Trophoblast cell (in vitro differentiated cells and primary cell): ENCODE data around the gene ZNF100.
"Not testable (repeated sequence)": the region's sequence is repeated elsewhere in the genome, so short reads cannot be mapped to it uniquely, and the experiment has no call there.

Source experiments
- DNase-seq, 2 donors: peaks; one replicate each; pipeline ENCODE4 v3.0.0-alpha.2; 2016
- H2AFZ ChIP-seq: 2 replicates; pipeline ENCODE4 v1.6.1; 2013; ENCODE audit warnings: low read length, moderate library complexity, mild to moderate bottlenecking; ENCODE audit not compliant: insufficient read depth, poor library complexity
- H2AK5ac ChIP-seq: 2 replicates; pipeline ENCODE4 v1.6.1; 2013; ENCODE audit warnings: mild to moderate bottlenecking, low read length
- H2BK120ac ChIP-seq: 2 replicates; pipeline ENCODE4 v1.6.1; 2013; ENCODE audit warnings: low read length, mild to moderate bottlenecking, moderate library complexity; ENCODE audit not compliant: insufficient read depth, poor library complexity
- H2BK12ac ChIP-seq: 2 replicates; pipeline ENCODE4 v1.6.1; 2013; ENCODE audit warnings: mild to moderate bottlenecking, low read length, moderate library complexity
- H2BK5ac ChIP-seq: 2 replicates; pipeline ENCODE4 v1.6.1; 2013; ENCODE audit warnings: low read length, low read depth, moderate library complexity, mild to moderate bottlenecking; ENCODE audit not compliant: poor library complexity
- H3K14ac ChIP-seq: 2 replicates; pipeline ENCODE4 v1.6.1; 2013; ENCODE audit warnings: mild to moderate bottlenecking, low read length
- H3K18ac ChIP-seq: 2 replicates; pipeline ENCODE4 v1.6.1; 2013; ENCODE audit warnings: mild to moderate bottlenecking, low read length
- H3K23ac ChIP-seq: 2 replicates; pipeline ENCODE4 v1.6.1; 2013; ENCODE audit warnings: low read length
- H3K27ac ChIP-seq: 2 replicates; pipeline ENCODE4 v1.5.1; 2013; ENCODE audit warnings: low read depth, mild to moderate bottlenecking, inconsistent platforms, low read length, moderate library complexity
- H3K27me3 ChIP-seq: 2 replicates; pipeline ENCODE4 v1.6.1; 2013; ENCODE audit warnings: inconsistent platforms, mild to moderate bottlenecking, low read length, moderate library complexity; ENCODE audit not compliant: insufficient read depth
- H3K36me3 ChIP-seq, 2 experiments: 1 replicate in 1 of 2; 2 replicates in 1 of 2; pipeline ENCODE4 v1.6.1; 2013; ENCODE audit warnings: low read length in 2 of 2, mild to moderate bottlenecking in 2 of 2, moderate library complexity in 1 of 2; ENCODE audit not compliant: insufficient read depth in 2 of 2, control insufficient read depth in 1 of 2
- H3K4ac ChIP-seq: 2 replicates; pipeline ENCODE4 v1.6.1; 2013; ENCODE audit warnings: low read depth, mild to moderate bottlenecking, low read length, moderate library complexity
- H3K4me1 ChIP-seq, 2 experiments: 1 replicate in 1 of 2; 2 replicates in 1 of 2; pipeline ENCODE4 v1.6.1; 2013; ENCODE audit warnings: low read length in 2 of 2, mild to moderate bottlenecking in 2 of 2, moderate library complexity in 1 of 2; ENCODE audit not compliant: insufficient read depth in 2 of 2, control insufficient read depth in 1 of 2
- H3K4me2 ChIP-seq: 2 replicates; pipeline ENCODE4 v1.6.1; 2013; ENCODE audit warnings: inconsistent platforms, mild to moderate bottlenecking, low read length, moderate library complexity
- H3K4me3 ChIP-seq: 2 replicates; pipeline ENCODE4 v1.5.1; 2013; ENCODE audit warnings: mild to moderate bottlenecking, low read depth, low read length, inconsistent platforms
- H3K79me1 ChIP-seq: one replicate; pipeline ENCODE4 v1.6.1; 2013; ENCODE audit warnings: low read length
- H3K79me2 ChIP-seq: 2 replicates; pipeline ENCODE4 v1.6.1; 2013; ENCODE audit warnings: low read length, mild to moderate bottlenecking; ENCODE audit not compliant: control insufficient read depth, insufficient read depth, poor library complexity
- H3K9ac ChIP-seq: 2 replicates; pipeline ENCODE4 v1.6.1; 2013; ENCODE audit warnings: mild to moderate bottlenecking, low read length
- H3K9me3 ChIP-seq: 2 replicates; pipeline ENCODE4 v1.6.1; 2013; ENCODE audit warnings: low read depth, mild to moderate bottlenecking, control low read depth, inconsistent platforms, low read length; ENCODE audit not compliant: insufficient read depth
- H4K12ac ChIP-seq: 2 replicates; pipeline ENCODE4 v1.6.1; 2013; ENCODE audit warnings: low read depth, mild to moderate bottlenecking, low read length, moderate library complexity
- H4K8ac ChIP-seq: 2 replicates; pipeline ENCODE4 v1.6.1; 2013; ENCODE audit warnings: low read depth, mild to moderate bottlenecking, low read length, moderate library complexity
- H4K91ac ChIP-seq: one replicate; pipeline ENCODE4 v1.6.1; 2013; ENCODE audit warnings: low read depth, mild to moderate bottlenecking, low read length, moderate library complexity
- WGBS: extraction: QIAGEN DNeasy Blood & Tissue Kit; methylation state at CpG from one replicate; pipeline ENCODE4 v1.1.7; 2013; ENCODE audit warnings: missing lambda C conversion rate; ENCODE audit not compliant: insufficient read length, insufficient coverage; ENCODE audit errors: extremely low coverage; 5-methylcytosine and 5-hydroxymethylcytosine counted together

Gene ZNF100

DNA sequence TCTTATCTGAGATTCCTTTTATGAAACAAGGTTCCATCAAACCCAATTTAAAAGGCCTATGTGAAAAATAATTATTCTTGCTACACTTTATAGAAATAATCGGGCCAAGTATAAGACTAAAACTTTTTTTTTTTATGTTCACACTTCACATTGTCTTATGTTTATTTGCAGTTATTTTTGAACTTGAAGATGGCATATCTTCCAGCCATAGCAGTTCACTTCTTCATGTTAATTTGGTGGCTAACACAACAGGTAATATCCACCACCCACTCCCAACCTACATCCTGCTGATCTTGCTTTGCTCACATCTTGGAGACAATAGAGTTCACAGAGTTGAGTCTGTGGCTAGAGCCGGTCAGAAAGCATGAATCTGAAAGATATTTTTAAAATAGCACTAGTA, 5.8 kb downstream of the ZNF100 start:
- not testable (repeated sequence) for DNase-seq, H2BK120ac ChIP-seq, H4K8ac ChIP-seq, H4K91ac ChIP-seq, H3K27ac ChIP-seq, H3K27me3 ChIP-seq, H3K79me2 ChIP-seq, H2BK12ac ChIP-seq, H3K4me3 ChIP-seq, H3K4ac ChIP-seq, H4K12ac ChIP-seq, H3K18ac ChIP-seq, H2AK5ac ChIP-seq, H3K23ac ChIP-seq, H3K9me3 ChIP-seq, H3K4me2 ChIP-seq, H3K79me1 ChIP-seq, H3K14ac ChIP-seq, H3K4me1 ChIP-seq, H2AFZ ChIP-seq, H2BK5ac ChIP-seq, H3K9ac ChIP-seq
- WGBS: no CpG with 5 or more reads among the region's 2 CpGs
- H3K36me3 ChIP-seq: peaks cover 28 to 42% of the 10 kb centered on the region in 2 experiments

DNA sequence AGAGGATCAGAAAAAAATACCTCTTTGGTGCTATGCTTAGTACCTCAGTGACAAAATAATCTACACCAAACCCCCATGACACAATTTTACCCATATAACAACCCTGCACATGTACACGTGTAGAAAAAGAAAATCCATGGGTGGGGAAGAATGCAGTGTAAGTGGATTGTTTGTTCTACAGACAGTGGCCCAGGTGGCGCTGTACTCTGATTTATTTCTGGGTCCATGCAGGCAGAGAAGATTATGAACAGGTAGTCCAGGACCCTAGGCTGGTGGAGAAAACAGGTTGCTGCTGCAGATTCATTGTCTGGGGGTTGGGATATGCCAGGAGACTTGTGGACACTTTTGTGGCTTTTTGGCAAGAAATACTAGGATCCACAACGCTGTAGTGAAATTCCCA, 9.1 kb downstream of the ZNF100 start:
- no peak overlapping the region for H3K27ac ChIP-seq
- no peak overlapping the region for H4K12ac ChIP-seq
- no peaks in the 10 kb centered on the region for H3K27me3 ChIP-seq
- WGBS: no CpG with 5 or more reads among the region's 3 CpGs
- H3K4me3 ChIP-seq: no peak overlapping the region
- H3K36me3 ChIP-seq: peaks cover 21 to 38% of the 10 kb centered on the region in 2 experiments
- H3K14ac ChIP-seq: no peak overlapping the region
- H3K9ac ChIP-seq: no peak overlapping the region
- no peak for DNase-seq
- no peak overlapping the region for H3K4me2 ChIP-seq
- H2BK12ac ChIP-seq: no peak overlapping the region
- no peak overlapping the region for H2AFZ ChIP-seq
- no peak overlapping the region for H3K23ac ChIP-seq
- no peak overlapping the region for H4K8ac ChIP-seq
- no peak overlapping the region for H2BK5ac ChIP-seq
- no peaks in the 10 kb centered on the region for H3K79me2 ChIP-seq
- H2AK5ac ChIP-seq: no peak overlapping the region
- no peaks in the 10 kb centered on the region for H3K79me1 ChIP-seq
- no peaks in the 10 kb centered on the region for H3K9me3 ChIP-seq
- H4K91ac ChIP-seq: no peak overlapping the region
- H3K18ac ChIP-seq: no peak overlapping the region
- H2BK120ac ChIP-seq: no peak overlapping the region
- H3K4me1 ChIP-seq: no peaks in the 10 kb centered on the region
- no peak overlapping the region for H3K4ac ChIP-seq

- H3K27me3 ChIP-seq, H3K4me2 ChIP-seq, H4K8ac ChIP-seq, DNase-seq, H2BK5ac ChIP-seq, H3K4me1 ChIP-seq, H3K18ac ChIP-seq, H3K9me3 ChIP-seq, H3K14ac ChIP-seq, H2AFZ ChIP-seq, H3K4me3 ChIP-seq, H4K12ac ChIP-seq, H3K4ac ChIP-seq, H2BK12ac ChIP-seq, H3K79me1 ChIP-seq, H3K23ac ChIP-seq, H3K9ac ChIP-seq, H2AK5ac ChIP-seq, H2BK120ac ChIP-seq, H3K79me2 ChIP-seq, H3K27ac ChIP-seq, H4K91ac ChIP-seq: not testable (repeated sequence)
- peaks cover 23 to 36% of the 10 kb centered on the region in 2 experiments for H3K36me3 ChIP-seq
Measured at GRCh38 chr19:21755555-21755954, 11.8 kb downstream of the ZNF100 start.

DNA sequence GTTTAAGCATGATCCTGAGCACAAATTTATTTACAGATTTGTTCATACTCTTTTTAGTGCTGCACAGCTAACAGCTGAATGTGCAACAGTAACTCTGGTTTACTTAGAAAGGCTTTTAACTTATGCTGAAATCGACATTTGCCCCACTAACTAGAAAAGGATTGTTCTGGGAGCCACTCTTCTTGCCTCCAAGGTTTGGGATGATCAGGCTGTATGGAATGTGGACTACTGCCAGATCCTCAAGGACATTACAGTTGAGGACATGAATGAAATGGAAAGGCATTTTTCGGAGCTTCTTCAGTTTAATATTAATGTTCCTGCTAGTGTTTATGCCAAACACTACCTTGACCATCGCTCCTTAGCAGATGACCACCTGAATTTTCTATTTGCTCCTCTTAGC, 16.0 kb downstream of the ZNF100 start:
- Histone ChIP-seq H3K23ac (no peak overlapping the region), H3K4me2 (no peak overlapping the region), H3K4me1 (peaks cover 14 to 22% of the 10 kb centered on the region in 2 experiments), H2AFZ (no peak overlapping the region), H3K18ac (no peak overlapping the region), H3K27ac (peak overlapping the region; percentile 81), H3K36me3 (peaks cover 14% of the 10 kb centered on the region in 2 experiments), H2BK5ac (no peak overlapping the region), H4K8ac (no peak overlapping the region), H2AK5ac (no peak overlapping the region), H3K4ac (no peak overlapping the region), H2BK120ac (no peak overlapping the region), H3K9ac (no peak overlapping the region), H3K9me3 (no peaks in the 10 kb centered on the region), H3K79me2 (peaks cover 5% of the 10 kb centered on the region), H4K12ac (no peak overlapping the region), H2BK12ac (no peak overlapping the region), H4K91ac (no peak overlapping the region), H3K79me1 (peaks cover 7% of the 10 kb centered on the region), H3K27me3 (no peaks in the 10 kb centered on the region), H3K4me3 (no peak overlapping the region), H3K14ac (no peak overlapping the region)
- DNase-seq: peak in 1 of 2 donors; percentile 29
- WGBS: no CpG with 5 or more reads among the region's 3 CpGs
